Erythroblast (primary cell): ENCODE measurements around the gene DOCK8.
A peak's percentile ranks its signal among the peaks of the same experiment; 100 is the strongest.

ENCODE experiments used
- GATA1 ChIP-seq: IDR thresholded peaks from 2 replicates; pipeline ENCODE4 v1.6.1; 2011; ENCODE audit warnings: low read depth, mild to moderate bottlenecking, control low read depth, low read length, moderate library complexity
- POLR2A ChIP-seq: IDR thresholded peaks from 2 replicates; pipeline ENCODE4 v1.6.1; 2011; ENCODE audit warnings: mild to moderate bottlenecking, low read length

- TF ChIP-seq POLR2A: peak; percentile 60
- TF ChIP-seq GATA1: no peak
These were observed 255.2 kb downstream of the DOCK8 start for GRCh38 chr9:469672-470551.
